ENCODE results near the gene B4GALT2. TPM values are rescaled to one million over a fixed set of nuclear protein-coding genes. Genes with fewer than 3 reads are reported as not detected.

The B4GALT2 gene
- total and polyA plus RNA-seq, 10 of the 15 experiments (the other 5 are each of a cell fraction or from before 2014, with no cell fraction given) = 0.98 to 61.0 (median 23.4) TPM

DNA sequence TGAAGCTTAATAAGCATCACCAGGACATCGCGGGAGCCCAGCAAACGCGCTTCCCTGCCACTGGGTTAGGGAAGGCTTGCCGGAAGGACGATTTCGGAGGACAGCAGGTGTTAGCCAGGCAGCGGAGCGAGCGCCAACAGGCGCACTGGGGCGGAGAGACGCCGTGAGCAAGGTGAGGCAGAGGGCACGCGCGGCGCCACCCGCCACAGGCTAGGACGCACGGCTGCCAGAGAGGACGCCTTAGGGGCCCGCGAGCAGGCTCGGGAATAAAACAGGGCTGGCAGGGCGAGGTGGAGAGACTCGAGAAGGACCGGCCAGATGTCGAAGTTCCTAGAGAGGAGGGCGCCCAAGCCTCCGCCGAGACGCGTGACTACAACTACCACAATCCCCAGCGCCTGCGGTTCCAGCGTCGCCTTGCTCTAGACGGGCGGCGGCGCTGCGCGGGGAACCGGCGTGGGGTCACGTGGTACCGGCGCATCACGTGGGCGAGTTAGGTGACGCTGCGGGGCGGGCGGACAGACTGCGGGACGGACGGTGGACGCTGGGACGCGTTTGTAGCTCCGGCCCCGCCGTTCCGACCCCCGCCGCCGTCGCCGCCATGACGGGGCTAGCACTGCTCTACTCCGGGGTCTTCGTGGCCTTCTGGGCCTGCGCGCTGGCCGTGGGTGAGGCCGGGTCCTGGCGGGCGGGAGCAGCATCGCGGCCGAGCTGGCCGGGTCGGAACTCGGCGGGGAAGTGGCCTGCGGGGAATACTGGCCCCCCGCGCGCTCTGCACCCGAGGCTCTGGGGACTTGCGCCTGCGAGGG, 4.4 kb upstream of the B4GALT2 start, which contains the start of gene ATP6V0B (continued):
- TF ChIP-seq, protein P1, sequence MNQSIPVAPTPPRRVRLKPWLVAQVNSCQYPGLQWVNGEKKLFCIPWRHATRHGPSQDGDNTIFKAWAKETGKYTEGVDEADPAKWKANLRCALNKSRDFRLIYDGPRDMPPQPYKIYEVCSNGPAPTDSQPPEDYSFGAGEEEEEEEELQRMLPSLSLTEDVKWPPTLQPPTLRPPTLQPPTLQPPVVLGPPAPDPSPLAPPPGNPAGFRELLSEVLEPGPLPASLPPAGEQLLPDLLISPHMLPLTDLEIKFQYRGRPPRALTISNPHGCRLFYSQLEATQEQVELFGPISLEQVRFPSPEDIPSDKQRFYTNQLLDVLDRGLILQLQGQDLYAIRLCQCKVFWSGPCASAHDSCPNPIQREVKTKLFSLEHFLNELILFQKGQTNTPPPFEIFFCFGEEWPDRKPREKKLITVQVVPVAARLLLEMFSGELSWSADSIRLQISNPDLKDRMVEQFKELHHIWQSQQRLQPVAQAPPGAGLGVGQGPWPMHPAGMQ (IDR thresholded peaks at IDR 0.05; ENCODE audit: borderline replicate concordance) = no peak
- no peak for TF ChIP-seq ETV6 (conservative IDR thresholded peaks at IDR 0.05 in 1 of 2, IDR thresholded peaks at IDR 0.05 in 1 of 2; ENCODE audit: borderline replicate concordance in 1 of 2, low read depth in 1 of 2)
- peak; percentile 67 for TF ChIP-seq FOS (IDR thresholded peaks at IDR 0.05; ENCODE audit: borderline replicate concordance, extremely low read depth, insufficient read length)
- TF ChIP-seq, protein P2, sequence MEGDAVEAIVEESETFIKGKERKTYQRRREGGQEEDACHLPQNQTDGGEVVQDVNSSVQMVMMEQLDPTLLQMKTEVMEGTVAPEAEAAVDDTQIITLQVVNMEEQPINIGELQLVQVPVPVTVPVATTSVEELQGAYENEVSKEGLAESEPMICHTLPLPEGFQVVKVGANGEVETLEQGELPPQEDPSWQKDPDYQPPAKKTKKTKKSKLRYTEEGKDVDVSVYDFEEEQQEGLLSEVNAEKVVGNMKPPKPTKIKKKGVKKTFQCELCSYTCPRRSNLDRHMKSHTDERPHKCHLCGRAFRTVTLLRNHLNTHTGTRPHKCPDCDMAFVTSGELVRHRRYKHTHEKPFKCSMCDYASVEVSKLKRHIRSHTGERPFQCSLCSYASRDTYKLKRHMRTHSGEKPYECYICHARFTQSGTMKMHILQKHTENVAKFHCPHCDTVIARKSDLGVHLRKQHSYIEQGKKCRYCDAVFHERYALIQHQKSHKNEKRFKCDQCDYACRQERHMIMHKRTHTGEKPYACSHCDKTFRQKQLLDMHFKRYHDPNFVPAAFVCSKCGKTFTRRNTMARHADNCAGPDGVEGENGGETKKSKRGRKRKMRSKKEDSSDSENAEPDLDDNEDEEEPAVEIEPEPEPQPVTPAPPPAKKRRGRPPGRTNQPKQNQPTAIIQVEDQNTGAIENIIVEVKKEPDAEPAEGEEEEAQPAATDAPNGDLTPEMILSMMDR (IDR thresholded peaks at IDR 0.05 in 2 of 3, conservative IDR thresholded peaks at IDR 0.05 in 1 of 3; ENCODE audit: control insufficient read depth in 2 of 3, extremely low read depth in 1 of 3, insufficient read depth in 1 of 3, low read depth in 3 of 3, low read length in 3 of 3) = peak in 2 of 3 experiments; percentile 1 to 6; a peak in 1 of 6 replicates
- TF ChIP-seq IKZF1 (conservative IDR thresholded peaks at IDR 0.05) = peak; percentile 94
- TF ChIP-seq EGR1 (IDR thresholded peaks at IDR 0.05; ENCODE audit: borderline replicate concordance in 1 of 2, low read depth in 2 of 2, low read length in 2 of 2) = peak; percentile 50 to 96; a peak in 2 of 3 replicates
- TF ChIP-seq, protein P3, sequence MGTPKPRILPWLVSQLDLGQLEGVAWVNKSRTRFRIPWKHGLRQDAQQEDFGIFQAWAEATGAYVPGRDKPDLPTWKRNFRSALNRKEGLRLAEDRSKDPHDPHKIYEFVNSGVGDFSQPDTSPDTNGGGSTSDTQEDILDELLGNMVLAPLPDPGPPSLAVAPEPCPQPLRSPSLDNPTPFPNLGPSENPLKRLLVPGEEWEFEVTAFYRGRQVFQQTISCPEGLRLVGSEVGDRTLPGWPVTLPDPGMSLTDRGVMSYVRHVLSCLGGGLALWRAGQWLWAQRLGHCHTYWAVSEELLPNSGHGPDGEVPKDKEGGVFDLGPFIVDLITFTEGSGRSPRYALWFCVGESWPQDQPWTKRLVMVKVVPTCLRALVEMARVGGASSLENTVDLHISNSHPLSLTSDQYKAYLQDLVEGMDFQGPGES (IDR thresholded peaks at IDR 0.05) = peak; percentile 54
- TF ChIP-seq MYB (IDR thresholded peaks at IDR 0.05; ENCODE audit: borderline replicate concordance, low read depth, low read length) = 0 out of 2 replicates have a peak, but pooled peaks have one; percentile 20
- TF ChIP-seq RCOR1 (conservative IDR thresholded peaks at IDR 0.05; ENCODE audit: low read depth, low read length) = no peak
- TF ChIP-seq NR2C1 (IDR thresholded peaks at IDR 0.05) = peak; percentile 78
- peak; percentile 83 for TF ChIP-seq LARP7 (IDR thresholded peaks at IDR 0.05)
- peak; percentile 67 for TF ChIP-seq SMARCA5 (IDR thresholded peaks at IDR 0.05)
- no peak for TF ChIP-seq CBX5 (IDR thresholded peaks at IDR 0.05; ENCODE audit: low read depth)
- TF ChIP-seq ZNF274 (IDR thresholded peaks at IDR 0.05; ENCODE audit: insufficient read depth, insufficient read length) = no peak
- peak; percentile 97 for TF ChIP-seq CREM (IDR thresholded peaks at IDR 0.05; ENCODE audit: low read depth)
- TF ChIP-seq, protein P4, sequence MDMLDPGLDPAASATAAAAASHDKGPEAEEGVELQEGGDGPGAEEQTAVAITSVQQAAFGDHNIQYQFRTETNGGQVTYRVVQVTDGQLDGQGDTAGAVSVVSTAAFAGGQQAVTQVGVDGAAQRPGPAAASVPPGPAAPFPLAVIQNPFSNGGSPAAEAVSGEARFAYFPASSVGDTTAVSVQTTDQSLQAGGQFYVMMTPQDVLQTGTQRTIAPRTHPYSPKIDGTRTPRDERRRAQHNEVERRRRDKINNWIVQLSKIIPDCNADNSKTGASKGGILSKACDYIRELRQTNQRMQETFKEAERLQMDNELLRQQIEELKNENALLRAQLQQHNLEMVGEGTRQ (IDR thresholded peaks at IDR 0.05; ENCODE audit: borderline replicate concordance, low read depth, low read length) = peak; percentile 98
- TF ChIP-seq SIX5 (IDR thresholded peaks at IDR 0.05; ENCODE audit: low read depth, low read length, severe bottlenecking) = peak; percentile 86
- TF ChIP-seq, protein P5, sequence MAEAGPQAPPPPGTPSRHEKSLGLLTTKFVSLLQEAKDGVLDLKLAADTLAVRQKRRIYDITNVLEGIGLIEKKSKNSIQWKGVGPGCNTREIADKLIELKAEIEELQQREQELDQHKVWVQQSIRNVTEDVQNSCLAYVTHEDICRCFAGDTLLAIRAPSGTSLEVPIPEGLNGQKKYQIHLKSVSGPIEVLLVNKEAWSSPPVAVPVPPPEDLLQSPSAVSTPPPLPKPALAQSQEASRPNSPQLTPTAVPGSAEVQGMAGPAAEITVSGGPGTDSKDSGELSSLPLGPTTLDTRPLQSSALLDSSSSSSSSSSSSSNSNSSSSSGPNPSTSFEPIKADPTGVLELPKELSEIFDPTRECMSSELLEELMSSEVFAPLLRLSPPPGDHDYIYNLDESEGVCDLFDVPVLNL (IDR thresholded peaks at IDR 0.05; ENCODE audit: low read depth, low read length) = no peak; the same call in 1 of the 2 replicates
- TF ChIP-seq, protein P6, sequence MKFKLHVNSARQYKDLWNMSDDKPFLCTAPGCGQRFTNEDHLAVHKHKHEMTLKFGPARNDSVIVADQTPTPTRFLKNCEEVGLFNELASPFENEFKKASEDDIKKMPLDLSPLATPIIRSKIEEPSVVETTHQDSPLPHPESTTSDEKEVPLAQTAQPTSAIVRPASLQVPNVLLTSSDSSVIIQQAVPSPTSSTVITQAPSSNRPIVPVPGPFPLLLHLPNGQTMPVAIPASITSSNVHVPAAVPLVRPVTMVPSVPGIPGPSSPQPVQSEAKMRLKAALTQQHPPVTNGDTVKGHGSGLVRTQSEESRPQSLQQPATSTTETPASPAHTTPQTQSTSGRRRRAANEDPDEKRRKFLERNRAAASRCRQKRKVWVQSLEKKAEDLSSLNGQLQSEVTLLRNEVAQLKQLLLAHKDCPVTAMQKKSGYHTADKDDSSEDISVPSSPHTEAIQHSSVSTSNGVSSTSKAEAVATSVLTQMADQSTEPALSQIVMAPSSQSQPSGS (IDR thresholded peaks at IDR 0.05; ENCODE audit: low read length) = no peak
- TF ChIP-seq CBX3 (IDR thresholded peaks at IDR 0.05; ENCODE audit: borderline replicate concordance, low read depth) = no peak
- no peak for TF ChIP-seq HDAC2 (IDR thresholded peaks at IDR 0.05)
- no peak for TF ChIP-seq IRF4 (IDR thresholded peaks at IDR 0.05; ENCODE audit: low read depth, low read length)

All from GM12878 (cell line).